SK-N-SH treated with all-trans-retinoic acid at 6 μM for 48 hours (cell line): ENCODE measurements around the gene LUZP4.

Source experiments
- ATAC-seq: fragments of 200-7000 bp; cut with Tn5 transposase; 3 replicates; pipeline ENCODE4 v1.9.1; 2020; ENCODE audit warnings: mild to moderate bottlenecking, moderate library complexity
- ARNTL ChIP-seq: fragments of 450-650 bp; formaldehyde crosslinking; IDR thresholded peaks from 2 replicates; pipeline ENCODE4 v1.5.0; 2020; ENCODE audit warnings: low read depth, mild to moderate bottlenecking, moderate library complexity, borderline replicate concordance
- BACH2 ChIP-seq: fragments of 250-450 bp; sonication (Bioruptor Pico); IDR thresholded peaks from 2 replicates; pipeline ENCODE4 v1.9.0; 2021; ENCODE audit warnings: mild to moderate bottlenecking, borderline replicate concordance
- CSDC2 ChIP-seq: fragments of 250-450 bp; sonication (Bioruptor Pico); IDR thresholded peaks from 2 replicates; pipeline ENCODE4 v1.5.0; 2020; ENCODE audit warnings: mild to moderate bottlenecking, moderate library complexity
- ISL1 ChIP-seq: fragments of 250-450 bp; sonication (Bioruptor Pico); IDR thresholded peaks from 2 replicates; pipeline ENCODE4 v2.1.2; 2022; ENCODE audit warnings: mild to moderate bottlenecking, moderate library complexity
- OSR1 ChIP-seq: fragments of 250-450 bp; sonication (Bioruptor Pico); IDR thresholded peaks from 2 replicates; pipeline ENCODE4 v1.8.0; 2022; ENCODE audit warnings: moderate library complexity, mild to moderate bottlenecking, inconsistent platforms
- PATZ1 ChIP-seq: fragments of 250-450 bp; sonication (Bioruptor Pico); IDR thresholded peaks from 2 replicates; pipeline ENCODE4 v1.8.0; 2020; ENCODE audit warnings: mild to moderate bottlenecking, moderate library complexity, borderline replicate concordance
- POU6F1 ChIP-seq: fragments of 250-450 bp; sonication (Bioruptor Pico); IDR thresholded peaks from 2 replicates; pipeline ENCODE4 v1.8.0; 2021; ENCODE audit warnings: low read depth, mild to moderate bottlenecking, moderate library complexity, borderline replicate concordance
- RARB ChIP-seq: fragments of 250-450 bp; sonication (Bioruptor Pico); IDR thresholded peaks from 2 replicates; pipeline ENCODE4 v1.8.0; 2021; ENCODE audit warnings: mild to moderate bottlenecking, moderate library complexity
- SNAI2 ChIP-seq: fragments of 250-450 bp; sonication (Bioruptor Pico); IDR thresholded peaks from 2 replicates; pipeline ENCODE4 v1.5.0; 2020; ENCODE audit warnings: mild to moderate bottlenecking, moderate library complexity
- TCF4 ChIP-seq: fragments of 250-450 bp; sonication (Bioruptor Pico); IDR thresholded peaks from 2 replicates; pipeline ENCODE4 v1.8.0; 2021; ENCODE audit warnings: mild to moderate bottlenecking, moderate library complexity, borderline replicate concordance
- TOX ChIP-seq: fragments of 250-450 bp; sonication (Bioruptor Pico); IDR thresholded peaks from 2 replicates; pipeline ENCODE4 v1.8.0; 2021; ENCODE audit warnings: mild to moderate bottlenecking, moderate library complexity, borderline replicate concordance
- TSHZ2 ChIP-seq: fragments of 250-450 bp; sonication (Bioruptor Pico); IDR thresholded peaks from 2 replicates; pipeline ENCODE4 v1.5.0; 2020; ENCODE audit warnings: mild to moderate bottlenecking, moderate library complexity
- ZC3H10 ChIP-seq: fragments of 250-450 bp; sonication (Bioruptor Pico); IDR thresholded peaks from 2 replicates; pipeline ENCODE4 v1.5.1; 2021; ENCODE audit warnings: mild to moderate bottlenecking, moderate library complexity
- ZFP3 ChIP-seq: fragments of 250-450 bp; sonication (Bioruptor Pico); IDR thresholded peaks from 2 replicates; pipeline ENCODE4 v1.5.0; 2020; ENCODE audit warnings: mild to moderate bottlenecking, moderate library complexity
- ZFP30 ChIP-seq: fragments of 450-650 bp; formaldehyde crosslinking; IDR thresholded peaks from 2 replicates; pipeline ENCODE4 v1.5.0; 2022; ENCODE audit warnings: mild to moderate bottlenecking, moderate library complexity
- TF ChIP-seq, protein P1 (sequence below): fragments of 250-450 bp; sonication (Bioruptor Pico); IDR thresholded peaks from 2 replicates; pipeline ENCODE4 v1.5.1; 2020; ENCODE audit warnings: low read depth, mild to moderate bottlenecking, moderate library complexity

The LUZP4 gene

DNA sequence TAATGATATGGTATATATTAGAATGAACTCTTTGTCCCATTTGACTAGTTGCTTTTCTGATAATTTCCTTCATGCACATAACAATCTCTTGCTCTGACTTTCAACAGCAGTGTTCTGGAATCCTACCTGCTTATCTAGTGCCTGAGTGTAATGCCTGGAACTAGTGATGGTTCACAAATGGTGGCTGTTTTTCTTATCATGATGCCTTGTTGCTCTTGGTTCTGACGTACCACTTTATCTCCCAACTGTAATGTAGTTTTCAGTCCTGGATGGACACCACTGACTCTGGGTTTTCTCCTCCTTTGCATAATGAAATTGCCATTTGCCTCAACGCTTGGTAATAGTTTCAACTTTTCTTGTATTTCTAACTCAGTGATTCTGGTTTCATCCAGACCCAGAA lies 25.5 kb upstream of the LUZP4 start (continued):
- TF ChIP-seq TSHZ2 (CRISPR knock-in tag) = no peak
- TF ChIP-seq SNAI2 (CRISPR knock-in tag) = no peak
- no peak for TF ChIP-seq PATZ1 (CRISPR knock-in tag)

DNA sequence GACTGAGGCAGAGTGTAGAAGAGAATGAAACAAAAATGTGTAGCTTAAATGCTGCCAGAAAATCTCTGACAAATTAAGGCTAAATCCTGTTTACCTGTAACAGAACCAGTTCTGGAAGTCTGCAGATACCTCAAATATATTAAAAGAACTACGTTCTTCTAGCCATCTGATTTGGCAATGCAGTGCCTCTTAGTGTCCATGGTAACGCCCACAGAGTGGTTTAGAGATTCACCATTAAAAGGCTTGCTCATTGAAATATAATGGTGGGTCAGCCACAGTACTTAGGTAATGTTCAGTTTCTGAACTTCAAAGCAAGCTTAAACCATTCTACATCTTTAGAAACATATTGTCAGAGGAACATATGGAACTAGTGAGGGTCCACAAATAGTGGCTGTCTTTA lies 23.2 kb upstream of the LUZP4 start:
- peak; percentile 54; the same call in 2 of the 3 replicates for ATAC-seq
- no peak for TF ChIP-seq TCF4 (CRISPR knock-in tag)
- TF ChIP-seq, protein P1, sequence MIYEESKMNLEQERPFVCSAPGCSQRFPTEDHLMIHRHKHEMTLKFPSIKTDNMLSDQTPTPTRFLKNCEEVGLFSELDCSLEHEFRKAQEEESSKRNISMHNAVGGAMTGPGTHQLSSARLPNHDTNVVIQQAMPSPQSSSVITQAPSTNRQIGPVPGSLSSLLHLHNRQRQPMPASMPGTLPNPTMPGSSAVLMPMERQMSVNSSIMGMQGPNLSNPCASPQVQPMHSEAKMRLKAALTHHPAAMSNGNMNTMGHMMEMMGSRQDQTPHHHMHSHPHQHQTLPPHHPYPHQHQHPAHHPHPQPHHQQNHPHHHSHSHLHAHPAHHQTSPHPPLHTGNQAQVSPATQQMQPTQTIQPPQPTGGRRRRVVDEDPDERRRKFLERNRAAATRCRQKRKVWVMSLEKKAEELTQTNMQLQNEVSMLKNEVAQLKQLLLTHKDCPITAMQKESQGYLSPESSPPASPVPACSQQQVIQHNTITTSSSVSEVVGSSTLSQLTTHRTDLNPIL (CRISPR knock-in tag) = no peak
- no peak for TF ChIP-seq ZFP3
- no peak for TF ChIP-seq ARNTL (CRISPR knock-in tag)
- 0 out of 2 replicates have a peak, but pooled peaks have one; percentile 8 for TF ChIP-seq ISL1 (CRISPR knock-in tag)

GRCh38 chrX:115268421-115268820 lies 21.1 kb upstream of the LUZP4 start:
- no peak for TF ChIP-seq BACH2 (CRISPR knock-in tag)
- no peak for TF ChIP-seq ARNTL (CRISPR knock-in tag)
- TF ChIP-seq ZFP3 = no peak
- TF ChIP-seq TSHZ2 (CRISPR knock-in tag) = no peak
- TF ChIP-seq RARB = no peak
- no peak for TF ChIP-seq SNAI2 (CRISPR knock-in tag)
- no peak for TF ChIP-seq TOX
- TF ChIP-seq OSR1 (CRISPR knock-in tag) = no peak
- no peak for TF ChIP-seq ZC3H10 (CRISPR knock-in tag)
- TF ChIP-seq CSDC2 (CRISPR knock-in tag) = no peak
- TF ChIP-seq, protein P1 (CRISPR knock-in tag) = no peak
- TF ChIP-seq POU6F1 (CRISPR knock-in tag) = no peak
- TF ChIP-seq ZFP30 (CRISPR knock-in tag) = no peak
- TF ChIP-seq, all 23 proteins: peak for 0
- peak; percentile 44; the same call in 1 of the 3 replicates for ATAC-seq
